ENCODE measurements around the gene DDX41. TPM values are rescaled to one million over a fixed set of nuclear protein-coding genes. Genes with fewer than 3 reads are reported as not detected.

The DDX41 gene
- total RNA-seq, 5 donors from 2014 or later (not counting 1 experiment from before 2014, with no cell fraction given) = 64.8 to 118 (median 106) TPM

DNA sequence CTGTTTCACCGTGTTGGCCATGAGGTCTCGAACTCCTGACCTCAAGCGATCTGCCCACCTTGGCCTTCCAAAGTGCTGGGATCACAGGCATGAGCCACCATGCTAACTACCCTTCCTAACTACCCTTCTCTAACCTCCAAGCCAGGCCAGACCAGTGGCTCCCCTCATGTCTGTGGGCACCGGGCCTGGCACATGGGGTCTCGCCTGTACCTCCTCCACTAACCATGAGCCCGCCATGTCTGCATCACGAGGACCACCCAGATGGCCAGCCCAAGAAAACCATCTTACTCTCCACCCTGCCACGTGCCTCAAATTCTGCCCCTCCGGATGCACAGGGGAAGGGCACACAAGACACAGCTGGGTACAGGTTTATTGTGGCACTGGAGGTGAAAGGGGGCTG lies 33.7 kb downstream of the DDX41 start:
- peaks cover 15 to 19% (median 15%) of the 10 kb centered on the region in 3 donors for H3K4me1 Mint-ChIP-seq
- no peaks in the 10 kb centered on the region for H3K27me3 Mint-ChIP-seq
- H3K36me3 Mint-ChIP-seq = no peaks in the 10 kb centered on the region
- Histone ChIP-seq H3K4me3 (ENCODE audit: control insufficient read depth in 1 of 2, extremely low read depth in 1 of 2, low read length in 1 of 2) (no peak overlapping the region), H3K4me1 (ENCODE audit: control insufficient read depth in 1 of 2, extremely low read depth in 1 of 2, insufficient read depth in 2 of 2, low read length in 2 of 2) (peaks cover 2 to 14% of the 10 kb centered on the region in 2 experiments), H3K27ac (ENCODE audit: low read length) (no peak overlapping the region), H3K27me3 (replicated peaks in 1 of 2; ENCODE audit: control insufficient read depth in 2 of 2, extremely low read depth in 1 of 2, insufficient read depth in 2 of 2, low read length in 1 of 2) (no peaks in the 10 kb centered on the region), H3K9me3 (no peaks in the 10 kb centered on the region), H3K36me3 (ENCODE audit: control insufficient read depth in 2 of 2, extremely low read depth in 1 of 2, insufficient read depth in 1 of 2, low read length in 1 of 2) (peaks cover 0 to 4% of the 10 kb centered on the region in 2 donors)
- no peak for DNase-seq
- ATAC-seq (replicated peaks in 1 of 4) = no peak
- POLR2A ChIA-PET = no interaction called here
- H3K9me3 Mint-ChIP-seq = no peaks in the 10 kb centered on the region
- no peak overlapping the region for H3K4me3 Mint-ChIP-seq
- CTCF ChIA-PET = no interaction called here
- H3K27ac Mint-ChIP-seq = no peak overlapping the region
- WGBS (ENCODE audit: insufficient coverage) = 100% methylated on average over 7 of the region's 9 CpGs

- ChIA-PET POLR2A (no interaction called here), CTCF (no interaction called here)
- no peak overlapping the region for H3K4me3 Mint-ChIP-seq
- no peaks in the 10 kb centered on the region for H3K27me3 Mint-ChIP-seq
- H3K27ac ChIP-seq (ENCODE audit: low read length) = no peak overlapping the region
- DNase-seq = no peak
- H3K4me3 ChIP-seq (ENCODE audit: control insufficient read depth in 1 of 2, extremely low read depth in 1 of 2, low read length in 1 of 2) = no peak overlapping the region
- no peak overlapping the region for H3K27ac Mint-ChIP-seq
- H3K4me1 Mint-ChIP-seq = peaks cover 15 to 25% (median 17%) of the 10 kb centered on the region in 3 donors
- no peak for ATAC-seq (replicated peaks in 1 of 4)
- peaks cover 2 to 14% of the 10 kb centered on the region in 2 experiments for H3K4me1 ChIP-seq (ENCODE audit: control insufficient read depth in 1 of 2, extremely low read depth in 1 of 2, insufficient read depth in 2 of 2, low read length in 2 of 2)
- H3K36me3 ChIP-seq (ENCODE audit: control insufficient read depth in 2 of 2, extremely low read depth in 1 of 2, insufficient read depth in 1 of 2, low read length in 1 of 2) = peaks cover 0 to 4% of the 10 kb centered on the region in 2 donors
- WGBS (ENCODE audit: insufficient coverage) = 92% methylated on average over 4 of the region's 10 CpGs
- no peaks in the 10 kb centered on the region for H3K9me3 Mint-ChIP-seq
- no peaks in the 10 kb centered on the region for H3K9me3 ChIP-seq
- H3K27me3 ChIP-seq (replicated peaks in 1 of 2; ENCODE audit: control insufficient read depth in 2 of 2, extremely low read depth in 1 of 2, insufficient read depth in 2 of 2, low read length in 1 of 2) = no peaks in the 10 kb centered on the region
- H3K36me3 Mint-ChIP-seq = no peaks in the 10 kb centered on the region
Observed at GRCh38 chr5:177482359-177482795, 34.4 kb downstream of the DDX41 start.

GRCh38 chr5:177479774-177480173 lies 37.0 kb downstream of the DDX41 start:
- 85% methylated on average over 13 of the region's 14 CpGs for WGBS (ENCODE audit: insufficient coverage)
- POLR2A ChIA-PET = no interaction called here
- no peaks in the 10 kb centered on the region for H3K27me3 Mint-ChIP-seq

GRCh38 chr5:177478711-177479646 lies 37.8 kb downstream of the DDX41 start:
- Histone ChIP-seq H3K4me1 (ENCODE audit: control insufficient read depth in 1 of 2, extremely low read depth in 1 of 2, insufficient read depth in 2 of 2, low read length in 2 of 2) (peaks cover 2 to 32% of the 10 kb centered on the region in 2 experiments), H3K36me3 (ENCODE audit: control insufficient read depth in 2 of 2, extremely low read depth in 1 of 2, insufficient read depth in 1 of 2, low read length in 1 of 2) (peaks cover 0 to 4% of the 10 kb centered on the region in 2 donors), H3K27ac (ENCODE audit: low read length) (peak overlapping the region; percentile 24), H3K9me3 (no peaks in the 10 kb centered on the region), H3K4me3 (ENCODE audit: control insufficient read depth in 1 of 2, extremely low read depth in 1 of 2, low read length in 1 of 2) (no peak overlapping the region), H3K27me3 (replicated peaks in 1 of 2; ENCODE audit: control insufficient read depth in 2 of 2, extremely low read depth in 1 of 2, insufficient read depth in 2 of 2, low read length in 1 of 2) (peaks cover 0 to 10% of the 10 kb centered on the region in 2 experiments)
- Mint-ChIP-seq H3K27ac (peak overlapping the region; percentile 89 to 93), H3K4me3 (peak overlapping the region in 1 of 3 donors; percentile 46), H3K4me1 (peaks cover 36 to 47% (median 39%) of the 10 kb centered on the region in 3 donors), H3K27me3 (peaks cover 0 to 3% of the 10 kb centered on the region in 2 donors), H3K36me3 (no peaks in the 10 kb centered on the region), H3K9me3 (no peaks in the 10 kb centered on the region)
- 55% methylated on average over 15 of the region's 18 CpGs for WGBS (ENCODE audit: insufficient coverage)
- ATAC-seq (replicated peaks in 1 of 4) (peak; percentile 66 to 84 (median 76)), DNase-seq (peak in 10 of 35 experiments; percentile 17 to 62 (median 32))
- ChIA-PET POLR2A (no interaction called here), CTCF (interaction anchor here (0.5 to 0.9 kb wide), 4 partner anchors 9 to 407 kb away, joined by 3 to 6 read pairs (median 4); no protein-coding TSS in a partner anchor)

More at GRCh38 chr5:177479774-177480173, 37.0 kb downstream of the DDX41 start:
- Mint-ChIP-seq H3K9me3 (no peaks in the 10 kb centered on the region), H3K4me3 (no peak overlapping the region), H3K36me3 (no peaks in the 10 kb centered on the region), H3K27ac (peak overlapping the region; percentile 53 to 89), H3K4me1 (peaks cover 28 to 42% (median 31%) of the 10 kb centered on the region in 3 donors)
- Histone ChIP-seq H3K36me3 (ENCODE audit: control insufficient read depth in 2 of 2, extremely low read depth in 1 of 2, insufficient read depth in 1 of 2, low read length in 1 of 2) (peaks cover 0 to 4% of the 10 kb centered on the region in 2 donors), H3K4me1 (ENCODE audit: control insufficient read depth in 1 of 2, extremely low read depth in 1 of 2, insufficient read depth in 2 of 2, low read length in 2 of 2) (peaks cover 2 to 25% of the 10 kb centered on the region in 2 experiments), H3K27ac (ENCODE audit: low read length) (no peak overlapping the region), H3K4me3 (ENCODE audit: control insufficient read depth in 1 of 2, extremely low read depth in 1 of 2, low read length in 1 of 2) (no peak overlapping the region), H3K27me3 (replicated peaks in 1 of 2; ENCODE audit: control insufficient read depth in 2 of 2, extremely low read depth in 1 of 2, insufficient read depth in 2 of 2, low read length in 1 of 2) (peaks cover 0 to 2% of the 10 kb centered on the region in 2 experiments), H3K9me3 (no peaks in the 10 kb centered on the region)
- ATAC-seq (replicated peaks in 1 of 4) (no peak), DNase-seq (no peak)
- CTCF ChIA-PET = interaction anchor here (0.8 to 0.9 kb wide), 3 partner anchors 22 to 202 kb away, joined by 3 to 4 read pairs (median 3); no protein-coding TSS in a partner anchor

DNA sequence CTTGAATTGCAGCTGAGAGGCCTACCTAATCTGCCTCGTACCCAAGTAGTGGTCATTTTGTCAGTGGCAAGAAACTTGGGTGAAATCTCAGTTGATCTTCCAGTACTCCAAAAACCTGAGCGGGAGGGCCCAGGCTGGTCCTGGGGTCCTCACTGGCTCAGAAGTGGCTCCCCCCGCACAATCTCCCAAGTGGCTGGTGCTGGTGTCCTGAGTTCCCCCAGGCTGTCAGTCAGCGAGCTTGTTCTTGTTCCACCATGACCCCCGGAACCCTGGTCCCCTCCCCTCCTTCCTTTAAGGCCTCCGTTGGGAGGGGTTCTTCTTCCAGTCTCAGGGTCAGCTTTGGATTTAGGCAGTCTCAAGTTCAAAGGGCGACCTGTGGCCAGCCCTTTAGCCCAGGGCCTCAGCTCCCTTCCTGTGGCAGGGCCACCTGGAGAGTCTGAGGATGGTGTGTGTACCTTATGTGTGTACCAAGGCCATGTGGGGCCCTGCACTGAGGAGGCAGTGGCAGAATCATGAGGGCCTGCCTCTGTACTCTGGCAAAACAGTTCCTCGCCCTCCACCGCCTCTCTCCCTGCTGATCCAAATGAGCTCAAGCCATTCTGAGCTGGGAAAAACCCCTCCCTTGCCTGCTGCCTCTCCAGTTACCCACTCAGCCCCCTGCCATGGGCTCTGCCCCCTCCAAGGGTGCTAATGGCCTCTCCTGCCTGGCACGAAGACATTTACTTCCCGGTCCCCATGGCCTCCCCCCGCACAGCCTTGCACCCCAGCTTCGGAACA lies 38.9 kb downstream of the DDX41 start:
- WGBS (ENCODE audit: insufficient coverage) = 88% methylated on average over 3 of the region's 13 CpGs
- peaks cover 0 to 12% of the 10 kb centered on the region in 2 experiments for H3K27me3 ChIP-seq (replicated peaks in 1 of 2; ENCODE audit: control insufficient read depth in 2 of 2, extremely low read depth in 1 of 2, insufficient read depth in 2 of 2, low read length in 1 of 2)
- H3K27me3 Mint-ChIP-seq = peaks cover 0 to 5% of the 10 kb centered on the region in 2 donors
- H3K36me3 Mint-ChIP-seq = no peaks in the 10 kb centered on the region
- H3K4me1 ChIP-seq (ENCODE audit: control insufficient read depth in 1 of 2, extremely low read depth in 1 of 2, insufficient read depth in 2 of 2, low read length in 2 of 2) = peaks cover 2 to 35% of the 10 kb centered on the region in 2 experiments
- no peak overlapping the region for H3K4me3 ChIP-seq (ENCODE audit: control insufficient read depth in 1 of 2, extremely low read depth in 1 of 2, low read length in 1 of 2)
- peak overlapping the region in 1 of 2 donors; percentile 68 for H3K27ac Mint-ChIP-seq
- no peak overlapping the region for H3K27ac ChIP-seq (ENCODE audit: low read length)
- ATAC-seq (replicated peaks in 1 of 4) (no peak), DNase-seq (no peak)
- no peaks in the 10 kb centered on the region for H3K9me3 Mint-ChIP-seq
- ChIA-PET POLR2A (interaction anchor here in 1 of 2 donors (0.6 kb wide), 1 partner anchor 28 kb away, joined by 3 read pairs; no protein-coding TSS in a partner anchor), CTCF (interaction anchor here in 1 of 2 donors (0.5 to 1.1 kb wide), 2 partner anchors 11 to 18 kb away, joined by 3 to 6 read pairs; no protein-coding TSS in a partner anchor)
- no peak overlapping the region for H3K4me3 Mint-ChIP-seq
- H3K36me3 ChIP-seq (ENCODE audit: control insufficient read depth in 2 of 2, extremely low read depth in 1 of 2, insufficient read depth in 1 of 2, low read length in 1 of 2) = no peaks in the 10 kb centered on the region
- no peaks in the 10 kb centered on the region for H3K9me3 ChIP-seq
- peaks cover 38 to 50% (median 41%) of the 10 kb centered on the region in 3 donors for H3K4me1 Mint-ChIP-seq

All from T-cell (primary cell).